ENCODE results near the gene CLEC7A.

CLEC7A gene

DNA sequence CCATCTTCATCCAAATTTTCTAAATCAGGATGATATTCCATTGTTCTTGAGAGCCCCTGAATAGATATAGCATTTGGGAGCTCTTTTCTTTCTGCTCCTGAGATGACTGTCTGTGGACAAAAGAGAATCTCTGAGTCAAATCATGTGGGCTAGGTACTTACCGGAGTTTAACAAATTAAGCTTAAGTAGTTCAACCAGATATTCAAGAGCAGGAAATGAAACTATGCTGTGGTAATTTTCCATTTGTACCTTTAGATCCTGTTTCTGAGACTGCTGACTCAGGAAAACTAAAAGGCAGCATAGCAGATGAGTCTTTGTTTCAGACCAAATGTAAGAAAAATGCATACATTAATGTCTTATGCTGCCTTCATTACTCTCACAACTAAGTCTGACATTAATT lies at the start of gene CLEC7A:
Gene CLEC7A, minus strand, starts transcription at position 158 of the 400 bp plus-strand sequence. Its CDS starts 117 bp downstream, at position 41.
- DNase-seq (ENCODE audit: low spot score) = no peak

DNA sequence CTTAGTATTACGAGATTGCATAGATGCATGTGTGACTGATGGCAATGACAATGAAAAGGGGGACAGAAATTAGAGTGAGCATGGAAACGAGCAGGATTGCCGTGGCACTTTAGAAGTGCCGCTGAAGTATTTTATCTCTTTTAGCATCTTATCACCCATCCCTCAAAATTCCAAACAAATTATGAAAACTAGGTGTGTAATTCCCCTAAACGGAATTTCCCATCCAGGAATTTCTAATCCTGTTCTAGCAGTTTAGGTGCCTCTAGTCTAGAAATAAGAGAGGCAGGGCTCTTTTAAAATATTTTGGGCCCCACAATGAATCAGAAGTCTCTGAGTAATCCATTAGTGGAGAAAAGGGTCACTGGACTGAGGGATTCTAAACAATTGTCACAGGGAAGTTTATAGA lies 49.8 kb upstream of the CLEC7A start:
- DNase-seq (ENCODE audit: low spot score) = no peak

DNA sequence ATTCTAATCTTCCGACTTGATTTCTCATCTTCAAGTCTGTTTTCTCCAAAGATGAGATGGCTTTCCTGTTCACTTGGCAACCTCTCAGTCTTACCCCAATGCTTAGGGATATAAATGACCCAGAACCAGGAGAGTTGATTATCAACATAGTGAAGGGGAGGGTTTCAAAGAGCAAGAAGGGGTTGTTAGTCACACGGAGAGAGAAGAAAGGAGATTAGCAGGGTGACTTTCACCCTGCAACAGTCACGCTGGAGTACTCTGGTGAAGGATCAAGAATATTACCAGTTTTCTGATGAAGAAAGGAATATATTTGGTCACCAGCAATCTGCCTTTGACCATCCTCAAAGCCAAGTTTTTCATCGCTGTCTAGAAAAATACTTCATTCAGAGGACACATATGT lies 48.8 kb upstream of the CLEC7A start, which contains the start of gene TMEM52B:
Gene TMEM52B, plus strand, starts transcription at position 212 of the 400 bp plus-strand sequence. CDS start 543 bp downstream, outside the sequence.
- DNase-seq (ENCODE audit: low spot score) = no peak

DNA sequence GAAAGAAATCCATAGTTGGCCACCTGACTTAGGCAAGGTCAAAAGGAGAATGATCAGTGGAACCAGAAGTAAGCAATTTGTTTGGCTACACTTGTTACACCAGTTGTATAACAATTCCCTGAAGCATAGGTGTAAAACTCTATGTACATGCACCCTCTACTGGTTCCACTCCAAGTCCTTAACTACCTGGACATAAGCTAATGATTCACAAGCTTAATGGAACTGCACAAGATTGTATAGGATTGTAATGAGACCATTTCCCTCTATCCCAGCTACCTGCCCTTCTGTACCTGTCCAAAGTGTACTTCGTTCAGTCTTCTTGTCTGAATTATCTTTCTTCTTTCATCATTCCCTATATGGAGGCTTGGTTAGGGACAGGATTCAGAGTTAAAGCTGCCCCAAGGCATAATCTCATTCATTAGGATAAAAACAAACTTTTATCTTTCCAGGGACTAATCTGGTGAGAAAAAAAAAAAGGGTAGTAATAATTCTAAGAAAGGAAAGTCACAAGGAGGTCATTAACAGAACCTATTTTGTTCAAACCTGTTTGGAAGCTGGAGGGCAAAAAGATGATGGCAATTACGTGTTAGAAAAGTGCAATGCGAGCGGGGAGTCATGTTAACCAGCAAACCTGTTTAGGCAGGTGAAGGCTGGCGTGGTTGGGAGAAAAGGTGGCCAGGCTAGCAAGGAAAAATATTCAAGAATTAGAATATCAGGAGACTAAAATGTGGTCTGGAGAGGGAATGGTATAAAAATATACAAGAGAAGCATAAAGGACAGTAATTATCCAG lies 46.0 kb upstream of the CLEC7A start:
- no peak for DNase-seq (ENCODE audit: low spot score)

DNA sequence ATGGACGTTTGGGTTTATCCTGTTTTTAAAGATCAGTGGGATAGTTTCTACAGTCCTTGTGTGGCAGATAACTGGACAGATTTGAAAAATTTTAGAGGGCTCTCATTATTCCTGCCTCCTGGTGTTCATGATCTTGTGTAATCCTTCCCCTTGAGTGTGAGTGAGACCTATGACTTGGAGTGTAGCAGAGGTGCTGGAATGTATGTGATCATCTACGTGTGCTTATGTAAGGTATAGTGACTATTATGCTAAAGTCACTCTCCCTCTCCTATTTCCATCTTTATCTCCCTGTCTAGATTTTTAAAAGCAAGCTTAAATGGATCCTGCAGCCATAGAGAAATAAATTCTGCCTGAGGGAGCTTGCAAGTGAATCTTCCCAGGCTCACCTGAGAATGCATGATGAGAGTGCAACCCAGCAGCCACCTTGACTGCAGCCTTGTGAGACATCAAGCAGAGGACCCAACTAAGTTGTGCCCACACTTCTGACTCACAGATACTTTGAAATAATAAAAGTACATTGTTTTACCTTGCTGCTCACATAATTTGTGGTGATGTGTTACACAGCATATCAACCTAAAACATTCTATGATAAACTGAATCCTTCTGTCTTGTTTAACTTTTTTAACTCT lies 45.1 kb upstream of the CLEC7A start:
- no peak for DNase-seq (ENCODE audit: low spot score)

DNA sequence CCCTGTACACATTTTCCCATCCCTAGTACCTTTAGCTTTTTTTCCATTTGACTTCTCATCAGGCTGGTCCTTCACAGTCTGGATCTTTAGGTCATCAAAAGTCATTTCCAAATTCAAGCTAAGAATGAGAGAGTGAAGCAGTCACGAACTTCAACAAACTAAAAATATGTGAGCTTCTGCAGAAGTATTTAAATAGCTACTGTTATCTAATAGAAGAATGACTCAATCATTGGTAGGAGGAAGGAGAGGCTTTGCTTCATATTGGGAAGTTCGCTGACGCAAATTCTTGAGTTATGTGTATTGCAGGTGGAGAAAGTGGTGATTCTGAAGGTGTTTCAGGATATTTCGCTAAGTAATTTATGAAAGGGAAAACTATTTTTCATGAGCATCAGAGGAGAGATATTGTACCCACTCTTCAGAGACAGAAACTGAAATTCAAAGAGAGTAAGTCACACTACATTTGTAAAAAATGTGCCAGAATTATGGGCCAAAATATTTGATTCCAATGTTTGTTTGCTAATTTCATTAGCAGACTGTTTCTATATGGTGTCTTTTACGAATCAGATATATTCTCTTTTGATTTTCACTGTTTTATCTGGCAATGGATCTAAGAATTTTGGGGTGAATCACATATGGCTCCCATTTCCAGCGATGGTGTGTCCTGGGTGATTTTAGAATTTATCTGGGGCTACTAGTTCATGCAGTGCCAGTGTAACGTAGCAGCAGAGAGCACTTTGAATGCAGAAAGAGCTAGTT lies 42.2 kb upstream of the CLEC7A start, which contains the start of gene OLR1:
Gene OLR1, minus strand, starts transcription at position 160 of the 756 bp plus-strand sequence. Its CDS starts 55 bp downstream, at position 105.
- DNase-seq (ENCODE audit: low spot score) = no peak

DNA sequence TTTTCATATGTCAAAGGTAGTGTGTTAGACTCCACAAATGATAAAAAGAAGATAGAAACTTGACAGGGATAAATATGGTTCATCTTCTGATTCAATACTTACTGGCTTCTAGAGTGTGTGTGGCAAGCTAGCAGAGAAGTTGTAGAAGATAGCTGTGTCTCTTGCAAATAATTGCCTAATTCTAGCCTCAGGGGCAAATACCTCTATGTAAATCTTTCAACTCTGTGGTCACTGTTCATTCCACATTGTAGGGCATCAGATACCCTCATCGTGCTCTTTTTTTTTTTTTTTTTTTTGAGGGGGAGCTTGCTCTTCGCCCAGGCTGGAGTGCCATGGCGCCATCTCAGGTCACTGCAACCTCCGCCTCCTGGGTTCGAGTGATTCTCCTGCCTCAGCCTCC lies 40.2 kb upstream of the CLEC7A start:
- no peak for DNase-seq (ENCODE audit: low spot score)

DNA sequence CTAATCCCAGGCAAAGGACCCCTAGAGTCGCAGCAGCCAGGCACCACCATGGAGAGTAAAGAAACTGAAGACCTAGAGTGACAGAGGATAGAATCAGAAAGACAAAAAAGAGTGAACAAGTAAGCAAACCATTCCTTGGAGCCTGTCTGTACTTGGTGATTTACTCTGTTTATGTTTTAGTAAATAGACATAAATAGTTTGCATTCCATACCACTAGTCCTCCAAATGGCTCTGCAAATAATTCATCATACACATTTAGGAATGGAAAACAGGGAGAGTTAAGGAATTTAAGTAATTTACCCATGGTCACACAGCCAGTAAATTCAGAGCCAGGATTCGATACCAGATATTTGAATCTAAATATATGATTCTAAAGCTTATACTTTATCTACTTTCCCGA lies 39.1 kb upstream of the CLEC7A start:
- DNase-seq (ENCODE audit: low spot score) = no peak

DNA sequence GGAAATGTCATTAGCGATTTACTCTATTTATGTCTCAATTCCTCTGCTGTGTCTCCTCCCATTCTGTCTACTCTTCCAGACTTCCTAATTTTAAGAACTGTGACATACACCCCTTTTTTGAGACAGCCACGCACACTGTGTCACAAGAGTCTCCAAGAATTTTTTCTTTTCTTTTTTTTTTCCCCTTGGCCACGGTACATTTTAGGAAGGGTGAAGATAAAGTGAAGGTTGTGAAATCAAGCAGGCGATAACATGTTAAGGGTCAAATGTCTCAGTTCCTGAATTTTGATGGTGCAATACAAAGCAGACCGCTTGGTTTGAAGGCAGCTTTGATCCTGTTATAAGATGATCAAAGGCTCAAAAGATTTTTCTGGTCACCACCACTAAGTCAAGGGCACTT lies 37.6 kb upstream of the CLEC7A start:
- no peak for DNase-seq (ENCODE audit: low spot score)

DNA sequence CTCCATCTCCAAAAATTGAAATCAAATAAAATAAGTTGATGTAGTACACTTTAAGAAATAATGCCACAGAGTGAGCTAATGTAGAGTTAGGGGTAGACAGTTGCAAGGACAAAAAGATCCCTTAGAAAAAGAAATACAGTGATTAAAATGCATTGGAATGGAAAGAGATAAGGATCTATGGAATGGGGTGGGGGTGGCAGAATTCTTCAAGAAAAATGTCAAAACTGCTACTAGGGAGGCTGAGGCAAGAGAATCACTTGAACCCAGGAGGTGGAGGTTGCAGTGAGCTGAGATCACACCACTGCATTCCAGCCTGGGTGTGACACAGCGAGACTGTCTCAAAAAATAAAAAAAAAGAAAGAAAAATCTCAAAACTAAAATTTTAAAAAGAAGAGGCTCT lies 35.4 kb upstream of the CLEC7A start:
- no peak for DNase-seq (ENCODE audit: low spot score)

DNA sequence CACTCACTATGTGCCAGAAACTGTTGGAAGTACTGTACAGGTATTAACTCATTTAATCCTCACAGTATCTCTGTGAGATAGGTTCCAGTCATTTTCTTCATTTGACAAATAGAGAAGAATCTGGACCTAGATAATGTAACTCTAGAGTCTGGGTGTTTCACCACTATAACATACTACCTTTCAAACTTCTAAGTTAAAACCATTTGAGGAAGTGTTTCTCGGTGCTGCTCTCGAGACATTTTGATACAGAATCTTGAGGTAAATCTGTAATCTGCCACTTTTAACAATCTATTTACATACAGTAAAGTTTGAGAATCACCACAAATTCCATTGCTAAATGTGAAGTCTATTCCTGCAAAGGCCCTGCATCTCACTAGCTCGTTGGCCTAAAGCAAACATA lies 33.1 kb upstream of the CLEC7A start:
- DNase-seq (ENCODE audit: low spot score) = no peak

DNA sequence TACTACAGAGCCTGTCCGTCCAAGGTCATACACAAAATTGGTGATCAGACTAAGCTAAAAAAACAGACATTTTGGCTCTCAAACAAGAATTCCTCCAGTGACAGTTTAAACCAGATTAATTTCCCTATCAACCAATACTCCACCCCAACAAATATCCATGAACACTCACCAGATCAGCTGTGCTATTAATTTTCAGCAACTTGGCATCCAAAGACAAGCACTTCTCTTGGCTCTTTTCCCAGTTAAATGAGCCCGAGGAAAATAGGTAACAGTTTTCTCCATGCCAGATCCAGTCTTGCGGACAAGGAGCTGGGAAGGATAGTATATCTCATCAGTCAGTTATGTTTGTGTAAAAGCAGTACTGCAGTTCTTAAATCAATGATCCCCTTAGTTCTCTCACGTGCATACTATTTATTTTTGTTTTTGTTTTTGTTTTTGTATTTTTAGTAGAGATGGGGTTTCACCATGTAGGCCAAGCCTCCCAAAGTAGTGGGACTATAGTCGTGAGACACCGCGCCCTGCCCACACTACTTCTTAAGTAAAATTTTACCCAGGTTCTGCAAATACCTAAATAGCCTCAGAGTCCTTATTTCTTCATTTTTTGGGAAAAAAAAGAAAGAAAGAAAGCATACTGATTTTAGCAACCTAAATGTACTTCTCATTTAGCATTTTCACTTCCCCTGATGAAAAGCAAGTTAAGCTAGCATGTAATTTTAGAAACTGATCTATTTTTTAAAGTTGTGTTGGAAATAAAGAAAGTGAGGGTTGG lies 30.8 kb upstream of the CLEC7A start:
- DNase-seq (ENCODE audit: low spot score) = no peak

DNA sequence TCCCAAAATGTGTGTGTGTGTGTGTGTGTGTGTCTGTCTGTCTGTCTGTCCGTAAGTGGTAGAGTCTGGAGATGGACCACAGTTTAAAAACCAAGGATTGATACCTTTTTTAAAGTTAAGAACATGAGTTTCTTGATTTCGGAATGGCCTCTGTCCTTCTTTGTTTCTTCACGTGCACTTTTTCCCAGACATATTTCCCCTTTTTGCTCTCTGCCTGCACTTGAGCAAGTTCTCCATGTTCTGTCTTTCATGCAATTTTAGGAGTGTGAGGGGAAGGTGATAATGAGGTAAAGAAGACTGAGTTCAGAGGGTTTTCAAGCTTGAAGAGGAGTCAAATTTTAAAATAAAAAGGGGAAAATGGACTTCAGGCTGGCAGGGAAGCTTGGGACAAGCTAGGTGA lies 29.3 kb upstream of the CLEC7A start:
- DNase-seq (ENCODE audit: low spot score) = no peak

DNA sequence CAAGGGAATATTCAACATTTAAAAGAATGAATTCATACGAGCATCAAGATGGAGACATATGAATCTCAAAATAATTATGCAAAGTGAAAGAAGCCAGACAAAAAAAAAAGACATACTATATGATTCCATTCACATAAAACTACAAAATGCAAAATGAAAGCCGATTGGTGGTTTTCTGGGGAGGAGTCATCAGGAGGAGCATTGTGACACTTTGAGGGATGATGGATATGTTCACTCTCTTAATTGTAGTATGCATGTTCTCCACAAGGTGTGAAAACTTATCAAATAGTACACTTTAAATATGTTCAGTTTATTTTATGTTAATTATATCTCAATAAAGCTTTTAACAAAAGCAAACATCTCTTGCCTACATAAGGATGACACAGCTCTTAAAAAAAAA lies 28.4 kb upstream of the CLEC7A start:
- peak; percentile 21 for DNase-seq (ENCODE audit: low spot score)

DNA sequence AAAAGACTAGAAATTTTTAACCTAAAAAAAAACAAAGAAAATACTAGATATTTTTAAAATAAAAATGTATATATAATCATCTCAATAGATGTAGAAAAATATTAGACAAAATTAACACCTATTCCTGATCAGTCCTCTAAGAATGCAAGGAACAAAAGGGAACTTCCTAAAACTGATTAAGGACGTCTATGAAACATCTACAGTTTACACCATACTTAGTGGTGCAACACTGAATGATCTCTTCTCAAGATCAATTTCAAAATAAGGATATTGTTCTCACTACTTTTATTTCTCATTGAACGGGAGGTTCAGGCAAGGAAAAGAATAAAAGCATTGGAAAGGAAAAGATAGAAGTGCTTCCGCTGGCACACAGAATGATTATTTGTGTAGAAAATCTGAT lies 26.0 kb upstream of the CLEC7A start:
- no peak for DNase-seq (ENCODE audit: low spot score)

DNA sequence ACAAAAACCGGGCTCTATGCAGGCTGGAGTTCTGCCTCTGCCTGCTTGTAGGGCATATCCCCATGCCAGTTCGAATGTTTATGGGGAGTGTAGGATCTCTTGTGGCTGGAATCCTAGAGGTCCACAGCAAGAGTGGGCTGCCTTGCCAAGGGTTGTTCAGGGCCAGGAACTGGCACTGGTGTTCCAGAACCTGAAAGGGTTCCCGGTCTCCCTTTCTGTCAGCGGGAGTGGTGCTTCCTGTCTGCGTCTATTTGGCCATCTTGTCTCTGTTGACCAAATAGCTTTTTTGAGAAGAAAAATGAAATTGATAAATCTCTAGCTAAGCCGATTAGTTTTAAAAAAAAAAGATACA lies 24.1 kb upstream of the CLEC7A start:
- DNase-seq (ENCODE audit: low spot score) = no peak

DNA sequence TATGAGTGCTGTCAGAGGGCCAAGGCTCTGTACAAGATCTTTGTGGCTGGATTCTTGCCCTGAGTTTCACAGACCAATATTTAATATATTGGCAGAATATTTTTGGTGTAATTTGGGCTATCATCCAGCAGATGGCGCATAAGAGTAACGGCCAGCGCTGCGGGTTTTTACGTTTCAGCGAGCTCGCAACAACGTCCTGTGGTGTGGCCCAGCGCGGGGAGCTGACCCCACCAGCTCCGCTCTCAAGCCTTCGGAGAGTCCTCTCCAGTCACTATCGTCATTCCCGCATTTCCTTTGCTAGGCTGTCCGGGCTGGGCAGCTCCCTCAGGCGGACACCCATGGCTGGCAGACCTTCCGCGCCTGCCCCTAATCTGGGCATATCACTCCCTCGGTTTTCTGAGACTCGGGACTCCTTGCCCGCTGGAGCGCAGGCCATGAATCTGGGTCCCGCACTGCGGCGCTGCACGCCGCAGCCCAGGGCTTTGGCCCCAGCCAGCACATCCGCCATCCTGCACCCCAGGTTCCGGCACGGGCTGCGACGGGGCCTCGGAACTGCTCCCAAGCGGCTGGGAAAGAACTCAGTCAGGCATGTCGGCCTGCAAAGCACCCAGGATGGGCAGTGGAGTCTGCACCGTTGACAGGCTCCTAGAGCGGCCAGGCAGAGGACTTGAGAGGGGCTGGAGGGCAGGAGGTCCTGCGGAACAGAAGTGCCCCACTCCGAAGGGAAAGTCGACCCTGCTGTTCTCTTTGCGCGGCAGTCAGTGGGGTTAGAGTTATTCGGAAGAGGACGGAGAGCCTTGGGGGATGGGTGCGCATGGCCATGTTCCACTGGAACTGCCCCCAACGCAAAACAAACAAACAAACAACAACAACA lies 23.5 kb upstream of the CLEC7A start:
- DNase-seq (ENCODE audit: low spot score) = peak; percentile 42

DNA sequence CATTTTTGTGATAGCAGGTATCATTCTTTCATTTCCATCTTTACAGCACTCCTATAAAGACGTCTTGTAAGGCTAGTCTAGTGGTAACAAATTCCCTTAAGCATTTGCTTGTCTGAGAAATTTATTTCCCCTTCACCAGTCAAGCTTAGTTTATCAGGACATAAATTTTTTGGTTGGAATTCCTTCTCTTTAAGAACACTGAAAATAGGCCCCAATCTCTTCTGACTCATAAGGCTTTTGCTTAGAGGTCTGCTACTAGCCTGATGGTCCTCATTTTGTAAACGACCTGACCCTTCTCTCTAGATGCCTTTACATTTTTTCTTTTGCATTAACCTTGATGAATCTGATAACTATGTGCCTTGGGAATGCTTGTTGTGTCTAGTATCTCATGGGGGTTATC lies 21.6 kb upstream of the CLEC7A start:
- no peak for DNase-seq (ENCODE audit: low spot score)

DNA sequence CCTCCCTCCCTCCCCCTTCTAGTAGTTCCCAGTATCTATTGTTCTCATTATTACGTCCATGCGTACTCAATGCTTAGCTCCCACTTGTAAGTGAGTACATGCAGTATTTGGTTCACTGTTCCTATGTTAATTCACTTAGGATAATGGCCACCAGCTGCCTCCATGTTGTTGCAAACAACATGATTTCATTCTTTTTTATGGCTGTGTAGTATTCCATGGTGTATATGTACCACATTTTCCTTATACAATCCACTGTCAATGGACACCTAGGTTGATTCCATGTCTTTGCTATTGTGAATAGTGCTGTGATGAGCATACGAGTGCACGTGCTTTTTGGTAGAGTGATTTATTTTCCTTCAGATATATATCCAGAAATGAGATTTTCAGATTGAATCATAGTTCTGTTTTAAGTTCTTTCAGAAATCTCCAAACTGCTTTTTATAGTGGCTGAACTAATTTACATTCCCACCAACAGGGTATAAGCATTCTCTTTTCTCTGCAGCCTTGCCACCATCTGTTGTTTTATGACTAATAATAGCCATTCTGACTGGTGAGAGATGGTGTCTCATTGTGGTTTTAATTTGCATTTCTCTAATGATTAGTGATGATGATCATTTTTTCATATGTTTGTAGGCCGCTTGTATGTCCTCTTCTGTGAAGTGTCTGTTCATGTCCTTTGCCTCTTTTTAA lies 17.9 kb upstream of the CLEC7A start:
- DNase-seq (ENCODE audit: low spot score) = no peak

DNA sequence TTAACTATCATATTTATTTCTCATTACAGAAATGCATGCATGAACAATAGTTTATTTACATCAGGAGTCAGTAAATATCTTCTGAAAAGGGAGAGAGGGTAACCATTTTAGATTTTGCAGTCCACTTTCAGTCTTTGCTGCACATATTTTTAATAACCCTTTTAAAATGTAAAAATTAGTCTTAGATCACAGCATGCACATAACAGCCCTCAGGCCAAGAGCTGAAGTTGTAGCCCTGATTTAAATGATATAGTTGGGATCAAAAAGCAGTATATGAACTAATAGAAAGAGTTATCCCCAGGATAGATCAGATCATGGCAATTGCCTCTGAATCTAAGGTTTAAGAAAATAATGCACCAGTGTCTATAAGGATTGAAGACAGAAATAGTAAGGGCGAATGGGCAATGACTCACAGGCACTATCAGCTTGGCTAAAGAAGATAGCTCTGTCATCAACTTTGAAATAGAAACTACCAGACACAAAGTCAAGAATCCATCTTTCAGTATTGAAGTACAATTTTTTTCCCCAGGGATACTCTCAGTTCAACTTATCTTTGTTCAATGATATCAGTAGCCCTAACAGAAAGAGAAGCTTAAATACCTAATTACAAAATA lies 13.1 kb upstream of the CLEC7A start:
- DNase-seq (ENCODE audit: low spot score) = no peak

Data from RKO (cell line).